VCaP (cell line): ENCODE results near the gene PRX.

Experiments
- H3K27ac ChIP-seq: fragments of 450-650 bp; 2 replicates; pipeline ENCODE4 v1.5.1; 2017
- CTCF ChIP-seq: fragments of 450-650 bp; conservative IDR thresholded peaks from 2 replicates; pipeline ENCODE4 v1.5.1; 2017; ENCODE audit warnings: mild to moderate bottlenecking, moderate library complexity

The PRX gene

GRCh38 chr19:40396886-40397567 lies 16.2 kb downstream of the PRX start:
- no peak for TF ChIP-seq CTCF
- H3K27ac ChIP-seq, result no peak overlapping the region

- H3K27ac ChIP-seq, result no peak overlapping the region
- TF ChIP-seq CTCF, result no peak
These were observed 17.2 kb downstream of the PRX start for GRCh38 chr19:40395956-40396355.

- TF ChIP-seq CTCF, result no peak
- no peak overlapping the region for H3K27ac ChIP-seq
These were observed 18.4 kb downstream of the PRX start for GRCh38 chr19:40394816-40395210.

- no peak for TF ChIP-seq CTCF
These were observed 19.0 kb downstream of the PRX start for GRCh38 chr19:40393894-40394815.

GRCh38 chr19:40392894-40393517 lies 20.2 kb downstream of the PRX start:
- peak; percentile 61 for TF ChIP-seq CTCF
- H3K27ac ChIP-seq, result peak overlapping the region; percentile 43; the same call in 1 of the 2 replicates

More at GRCh38 chr19:40393894-40394815, 19.0 kb downstream of the PRX start:
- no peak overlapping the region; the same call in 1 of the 2 replicates for H3K27ac ChIP-seq

GRCh38 chr19:40392123-40392522 lies 21.1 kb downstream of the PRX start:
- H3K27ac ChIP-seq, result peak overlapping the region; percentile 43; the same call in 1 of the 2 replicates
- no peak for TF ChIP-seq CTCF
